Measurements from ENCODE around the gene DCST1.

The DCST1 gene

DNA sequence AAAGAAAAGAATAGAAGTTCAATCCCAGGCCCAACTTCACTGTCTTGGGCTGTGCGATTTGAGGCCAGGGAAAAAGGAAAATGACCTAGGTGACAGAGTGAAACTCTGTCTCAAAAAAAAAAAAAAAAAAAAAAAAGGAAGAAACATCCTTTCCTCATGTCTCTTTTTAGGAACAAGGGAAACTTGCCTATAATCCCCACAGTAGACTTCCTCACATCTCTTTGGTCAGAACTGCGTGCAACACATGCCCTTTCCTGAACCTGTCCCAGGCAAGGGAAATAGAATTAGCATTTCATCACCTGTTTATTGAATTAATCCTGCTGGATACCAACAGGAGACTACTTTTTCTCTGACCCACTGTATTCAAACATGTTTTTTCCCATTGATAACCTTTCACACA is 2.3 kb downstream of the DCST1 start:
- DNase-seq (ENCODE audit: low read depth) = no peak

DNA sequence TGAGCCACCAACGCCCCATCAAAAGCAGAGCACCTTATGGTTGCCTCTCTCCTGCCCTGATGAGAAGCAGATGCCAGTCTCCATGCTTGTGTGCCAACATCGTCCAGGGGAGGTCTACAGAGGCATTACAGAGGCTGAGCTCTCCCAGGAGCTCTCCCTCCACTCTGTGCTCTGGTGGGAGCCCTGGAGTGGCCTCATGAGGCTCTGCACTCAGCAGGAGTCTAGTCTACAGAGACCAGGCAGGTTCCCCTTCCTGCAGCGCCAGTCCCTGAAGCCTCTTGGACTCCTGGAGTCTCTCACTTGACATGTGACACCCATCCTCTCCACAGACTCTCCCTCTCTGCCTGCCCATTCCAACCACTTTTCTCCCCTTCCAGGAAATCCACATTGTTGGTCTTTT is 3.4 kb downstream of the DCST1 start:
- DNase-seq (ENCODE audit: low read depth) = no peak

DNA sequence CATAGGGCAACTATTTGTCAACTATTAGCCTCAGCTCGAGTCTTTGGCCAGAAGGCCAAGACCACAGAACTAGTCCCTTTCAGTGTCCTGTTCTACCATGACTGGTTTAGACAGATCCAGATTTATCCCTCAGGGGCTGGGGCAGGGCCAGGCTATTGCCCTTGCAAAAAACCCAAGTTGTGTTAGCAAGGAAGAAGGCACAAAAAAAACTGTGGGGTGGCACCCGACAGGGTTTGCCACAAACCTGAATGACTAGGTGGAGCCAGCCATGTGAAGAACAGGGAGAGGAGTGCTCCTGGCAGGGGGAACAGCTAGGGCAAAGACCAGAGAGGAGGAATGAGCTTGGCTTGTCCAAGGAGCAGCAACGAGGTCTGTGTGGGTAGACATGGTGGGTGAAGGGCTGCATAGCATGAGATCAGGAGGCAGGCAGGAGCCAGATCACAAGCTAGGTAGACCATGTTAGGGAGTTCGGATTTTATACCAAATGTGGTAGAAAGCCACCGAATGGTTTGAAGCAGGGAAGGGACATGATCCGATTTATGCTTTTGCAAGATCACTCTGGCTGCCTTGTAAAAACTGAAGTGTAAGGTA is 4.3 kb downstream of the DCST1 start:
- no peak for DNase-seq (ENCODE audit: low read depth)

DNA sequence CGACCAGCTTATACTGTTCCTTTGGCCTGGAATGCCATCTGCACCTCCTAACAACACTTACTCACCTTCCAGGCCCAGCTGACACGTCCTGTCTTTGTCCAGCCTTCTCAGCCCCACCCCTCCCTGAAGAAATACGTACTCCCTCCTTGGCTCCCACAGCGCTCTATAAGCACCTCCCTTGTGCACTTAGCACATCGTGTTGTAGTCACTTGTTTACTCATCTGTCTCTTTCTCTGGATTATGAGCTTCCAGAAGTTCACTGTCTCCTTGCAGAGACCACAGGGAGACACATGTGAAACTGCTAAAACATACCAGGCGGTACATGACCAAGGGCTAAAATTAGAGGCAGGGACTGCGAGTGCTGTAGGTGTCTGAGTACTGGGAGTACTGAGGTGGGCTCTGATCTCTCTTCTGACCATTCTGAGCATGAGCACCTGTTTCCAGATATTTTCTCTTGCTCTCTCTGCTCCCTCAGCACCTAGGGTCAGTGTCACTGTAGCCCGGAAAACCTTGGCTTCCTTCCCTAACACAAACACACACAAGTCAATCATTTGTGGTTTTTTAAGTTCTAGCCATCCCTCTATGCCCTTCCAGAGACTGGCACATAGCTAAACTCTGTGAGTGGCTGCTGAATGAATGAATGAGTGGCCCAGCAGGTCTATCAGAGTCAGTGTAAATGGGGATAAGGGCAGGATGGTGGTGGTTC is 5.1 kb downstream of the DCST1 start:
- DNase-seq (ENCODE audit: low read depth) = no peak

DNA sequence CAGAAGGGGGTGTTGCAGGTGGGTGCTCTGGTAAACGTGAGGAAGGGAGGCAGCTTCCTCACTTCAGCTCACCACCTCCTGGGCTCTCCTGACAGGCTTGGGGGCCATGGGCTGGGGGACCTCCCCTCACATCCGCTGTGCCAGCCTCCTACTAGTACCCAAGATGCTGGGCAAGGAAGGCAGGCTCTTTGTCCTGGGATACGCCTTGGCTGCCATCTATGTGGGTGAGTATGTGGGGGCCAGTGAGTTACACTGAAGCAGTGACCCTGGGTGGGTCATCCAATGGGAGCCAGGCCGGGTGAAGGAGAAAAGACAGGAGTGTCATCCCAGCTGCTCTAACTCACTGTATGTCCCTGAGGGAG is 5.7 kb downstream of the DCST1 start:
- no peak for DNase-seq (ENCODE audit: low read depth)

DNA sequence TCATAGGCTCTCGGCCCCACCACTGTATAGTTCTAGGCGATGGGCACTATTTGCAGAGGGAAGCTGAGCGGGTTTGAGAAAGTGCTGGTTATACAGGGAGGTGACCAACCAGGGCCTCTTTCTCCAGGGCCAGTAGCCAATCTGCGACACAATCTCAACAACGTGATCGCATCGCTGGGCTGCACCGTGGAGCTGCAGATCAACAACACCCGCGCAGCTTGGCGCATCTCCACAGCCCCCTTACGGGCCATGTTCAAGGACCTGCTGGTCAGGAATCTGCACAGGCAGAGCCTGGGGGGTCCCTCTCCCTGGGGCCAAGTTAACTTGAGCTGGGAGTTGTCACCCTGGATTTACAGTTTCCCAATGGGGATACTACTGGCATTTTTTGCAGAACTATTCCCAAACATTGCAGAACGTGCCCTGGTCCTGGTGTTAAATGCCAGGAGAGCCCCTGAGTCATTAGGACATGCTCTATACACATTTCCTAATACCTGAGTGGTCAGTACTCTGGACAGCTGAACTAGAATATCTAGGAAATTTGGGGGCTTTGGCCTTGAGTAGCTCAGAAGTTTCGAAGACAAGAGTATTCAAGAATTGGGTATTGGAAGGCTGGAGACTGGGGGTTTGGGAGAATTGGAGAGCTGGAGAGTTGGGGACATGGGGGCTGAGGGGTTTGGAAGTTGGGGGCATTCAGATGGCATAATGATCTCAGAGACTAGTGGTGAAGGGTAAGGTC is 6.9 kb downstream of the DCST1 start:
- no peak for DNase-seq (ENCODE audit: low read depth)

DNA sequence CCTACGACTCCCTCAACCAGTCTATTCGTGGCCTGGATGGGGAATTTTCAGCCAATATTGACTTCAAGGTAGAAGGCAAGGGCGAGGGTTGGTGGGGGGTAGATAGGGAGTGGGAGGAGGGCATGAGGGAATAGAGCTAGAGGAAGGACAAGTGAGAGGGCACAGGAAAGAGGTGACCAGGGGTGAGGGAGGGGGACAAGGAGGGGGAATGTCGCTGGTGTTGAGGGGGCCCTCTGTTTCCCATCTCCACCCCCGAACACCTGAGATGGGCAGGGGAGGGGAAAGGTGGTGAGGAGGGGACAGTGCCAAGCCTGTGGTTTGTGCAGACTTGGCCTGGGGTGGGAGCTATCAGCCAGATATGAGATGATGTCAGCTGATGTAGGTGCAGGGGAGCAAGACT is 9.2 kb downstream of the DCST1 start:
- DNase-seq (ENCODE audit: low read depth) = no peak

DNA sequence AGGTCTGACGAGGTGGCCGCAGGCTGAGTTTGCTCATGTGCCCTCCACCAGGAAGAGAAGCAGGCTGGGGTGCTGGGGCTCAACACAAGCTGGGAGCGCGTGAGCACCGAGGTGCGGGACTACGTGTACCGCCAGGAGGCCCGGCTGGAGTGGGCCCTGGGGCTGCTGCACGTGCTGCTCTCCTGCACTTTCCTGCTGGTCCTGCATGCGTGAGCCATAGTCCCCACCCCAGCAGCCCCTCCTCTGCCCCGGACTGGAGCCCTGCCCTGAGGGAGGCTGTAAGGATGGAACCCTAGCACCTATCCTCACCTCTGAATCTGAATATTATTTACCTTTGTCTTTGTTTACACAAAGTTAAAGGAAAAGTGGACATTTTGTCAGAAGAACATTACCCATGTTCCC is 9.7 kb downstream of the DCST1 start:
- no peak for DNase-seq (ENCODE audit: low read depth)

DNA sequence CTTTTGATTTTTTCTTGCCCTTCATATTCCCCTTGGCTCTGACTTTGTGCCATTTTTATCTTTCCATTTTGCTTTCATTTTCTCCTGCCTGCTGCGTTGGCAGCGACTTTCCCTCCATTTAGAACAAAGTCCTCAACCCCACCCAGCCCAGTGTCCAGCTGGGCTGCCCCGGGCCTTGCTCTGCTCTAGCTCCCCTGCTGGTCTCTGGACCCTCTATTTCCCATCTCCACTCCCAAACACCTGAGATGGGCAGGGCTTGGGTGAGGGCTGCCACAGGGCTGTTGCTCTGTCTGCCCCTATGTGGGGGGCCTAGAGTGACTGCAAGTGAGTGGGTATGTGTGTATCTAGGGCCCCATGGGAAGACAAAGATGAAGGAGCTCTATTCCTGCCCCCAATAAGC is 10.2 kb downstream of the DCST1 start:
- no peak for DNase-seq (ENCODE audit: low read depth)

DNA sequence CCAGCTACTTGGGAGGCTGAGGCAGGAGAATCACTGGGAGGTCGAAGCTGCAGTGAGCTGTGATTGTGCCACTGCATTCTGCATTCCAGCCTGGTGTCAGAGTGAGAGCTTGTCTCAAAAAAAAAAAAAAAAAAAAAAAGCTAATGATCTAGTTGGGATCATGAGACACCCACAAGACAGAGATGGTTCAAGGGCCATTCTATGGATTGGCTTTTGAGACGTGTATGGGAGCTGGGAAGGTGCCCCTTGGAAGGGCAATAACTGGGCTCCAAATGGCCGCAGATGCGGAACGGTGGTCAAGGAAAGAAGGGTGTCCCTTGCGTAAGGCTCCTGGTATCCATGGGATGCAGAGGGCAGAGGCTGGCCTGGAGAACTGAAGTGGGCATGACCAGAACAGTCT is 10.7 kb downstream of the DCST1 start:
- no peak for DNase-seq (ENCODE audit: low read depth)

DNA sequence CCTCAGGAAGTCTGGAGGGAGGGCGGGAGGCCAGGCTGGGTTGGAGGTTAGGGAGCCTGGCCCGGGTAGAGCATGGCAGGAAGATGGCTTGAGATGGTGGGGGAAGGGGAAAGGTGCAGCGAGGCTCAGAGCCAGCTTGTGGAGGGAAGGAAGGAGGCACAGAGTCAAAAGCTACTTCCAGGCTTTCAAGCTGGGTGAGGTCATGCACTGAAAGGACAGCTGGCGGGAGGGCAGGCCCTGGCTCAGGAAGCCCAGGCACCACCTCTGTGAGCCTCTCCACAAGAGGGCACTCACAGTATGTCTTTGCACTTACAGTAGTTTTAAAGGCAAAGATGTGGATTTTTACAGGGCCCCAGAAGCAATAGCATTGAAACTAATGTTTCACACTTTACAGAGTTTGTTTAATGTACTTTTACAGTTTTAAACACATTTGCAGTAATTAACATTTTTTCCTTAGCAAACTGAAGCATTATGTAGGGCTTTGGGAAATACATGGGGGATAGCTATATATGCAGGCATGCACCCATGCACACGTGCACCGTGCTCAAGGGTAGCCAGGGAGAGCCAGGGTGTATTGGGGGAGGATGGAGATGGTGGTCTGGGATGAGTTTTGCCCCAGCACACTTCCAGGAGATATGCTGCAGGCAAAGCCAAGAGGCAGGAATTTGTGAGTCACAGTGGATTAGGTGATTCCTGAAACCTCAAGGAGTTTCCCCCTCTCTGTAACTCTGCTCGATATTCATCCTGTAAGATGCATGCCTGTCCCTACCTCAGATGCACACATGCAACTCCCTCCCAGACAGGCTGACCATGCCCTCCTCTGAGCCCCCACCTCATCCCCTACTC is 11.4 kb downstream of the DCST1 start:
- DNase-seq (ENCODE audit: low read depth) = peak; percentile 47

DNA sequence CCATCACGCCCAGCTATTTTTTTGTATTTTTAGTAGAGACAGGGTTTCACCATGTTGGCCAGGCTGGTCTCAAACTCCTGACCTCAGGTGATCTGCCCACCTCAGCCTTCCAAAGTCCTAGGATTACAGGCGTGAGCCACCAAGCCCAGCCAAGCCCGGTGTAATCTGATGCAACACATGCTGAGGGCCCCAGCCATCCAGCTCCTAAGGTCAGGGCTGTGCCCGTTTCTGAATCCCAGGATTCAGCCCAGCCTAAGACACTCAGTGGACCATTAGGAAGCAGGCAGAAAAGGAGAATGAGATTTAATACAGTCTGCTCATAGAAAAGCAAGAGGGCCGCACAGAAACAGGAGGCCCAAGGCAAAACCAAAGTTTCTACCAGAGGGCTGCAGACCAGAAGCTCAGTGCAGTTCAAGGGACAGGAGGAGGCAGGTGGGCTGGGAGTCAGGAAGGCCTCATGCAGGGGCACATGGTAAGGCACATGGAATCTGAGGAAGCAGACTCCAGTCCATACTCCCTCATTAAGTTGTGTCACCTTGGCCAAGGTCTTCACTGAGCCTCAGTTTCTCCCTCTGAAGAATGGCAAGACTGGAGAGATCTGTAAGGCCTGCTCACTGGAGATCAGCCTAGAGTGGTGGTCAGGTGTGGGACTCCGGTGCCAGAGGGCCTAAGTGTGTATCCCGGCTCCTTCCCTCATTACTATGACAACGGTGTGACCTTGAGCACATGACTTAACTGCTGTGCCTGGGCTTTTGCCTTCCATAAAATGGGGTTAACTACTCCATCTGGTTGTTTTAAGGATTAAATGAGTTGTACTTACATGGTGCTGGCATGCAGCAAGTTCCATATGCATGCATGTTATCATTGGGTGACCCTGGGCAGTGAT is 15.1 kb downstream of the DCST1 start:
- DNase-seq (ENCODE audit: low read depth) = no peak

DNA sequence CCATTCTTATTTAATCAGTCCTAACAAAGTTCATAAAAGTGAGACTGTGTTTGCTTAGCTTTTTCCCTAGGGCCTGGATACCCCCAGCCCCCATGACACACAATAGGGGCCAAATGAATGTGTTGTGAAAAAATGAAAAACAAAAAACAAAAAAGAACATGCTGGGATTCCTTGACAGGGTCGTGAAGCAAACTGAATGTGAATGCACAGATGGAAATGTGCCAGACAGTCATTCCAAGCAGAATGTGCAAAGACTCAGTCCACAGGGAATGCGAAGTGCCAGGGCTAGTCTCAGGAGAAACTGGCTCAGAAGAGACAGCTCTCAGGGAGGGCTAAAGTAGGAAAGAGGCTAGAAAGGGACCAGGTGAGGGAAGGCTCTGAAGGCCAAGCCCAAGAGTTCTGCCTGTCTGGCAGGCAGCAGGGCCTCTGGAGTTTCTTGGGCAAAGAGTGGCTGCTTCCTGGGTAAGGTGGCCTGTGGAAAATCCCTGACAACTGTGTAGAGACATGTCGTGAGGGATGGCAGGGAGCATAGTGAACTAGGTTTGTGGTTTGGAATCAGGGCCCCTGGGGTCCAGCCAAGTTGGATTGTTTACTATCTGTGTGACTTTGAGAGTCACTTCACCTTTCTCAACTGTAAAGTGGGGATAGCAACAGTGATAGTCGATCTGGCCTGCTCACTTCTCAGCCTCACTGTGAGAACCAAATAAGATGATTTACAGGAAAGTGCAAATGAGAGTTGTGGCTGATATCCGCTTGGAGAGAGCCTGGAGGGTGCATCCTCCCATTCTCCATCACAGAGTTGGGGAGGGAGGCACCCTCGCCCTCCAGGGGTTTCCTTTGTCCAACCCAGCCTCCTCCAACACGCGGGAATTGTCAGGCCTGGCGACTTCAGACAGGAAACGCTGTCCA is 16.3 kb downstream of the DCST1 start:
- DNase-seq (ENCODE audit: low read depth) = no peak

DNA sequence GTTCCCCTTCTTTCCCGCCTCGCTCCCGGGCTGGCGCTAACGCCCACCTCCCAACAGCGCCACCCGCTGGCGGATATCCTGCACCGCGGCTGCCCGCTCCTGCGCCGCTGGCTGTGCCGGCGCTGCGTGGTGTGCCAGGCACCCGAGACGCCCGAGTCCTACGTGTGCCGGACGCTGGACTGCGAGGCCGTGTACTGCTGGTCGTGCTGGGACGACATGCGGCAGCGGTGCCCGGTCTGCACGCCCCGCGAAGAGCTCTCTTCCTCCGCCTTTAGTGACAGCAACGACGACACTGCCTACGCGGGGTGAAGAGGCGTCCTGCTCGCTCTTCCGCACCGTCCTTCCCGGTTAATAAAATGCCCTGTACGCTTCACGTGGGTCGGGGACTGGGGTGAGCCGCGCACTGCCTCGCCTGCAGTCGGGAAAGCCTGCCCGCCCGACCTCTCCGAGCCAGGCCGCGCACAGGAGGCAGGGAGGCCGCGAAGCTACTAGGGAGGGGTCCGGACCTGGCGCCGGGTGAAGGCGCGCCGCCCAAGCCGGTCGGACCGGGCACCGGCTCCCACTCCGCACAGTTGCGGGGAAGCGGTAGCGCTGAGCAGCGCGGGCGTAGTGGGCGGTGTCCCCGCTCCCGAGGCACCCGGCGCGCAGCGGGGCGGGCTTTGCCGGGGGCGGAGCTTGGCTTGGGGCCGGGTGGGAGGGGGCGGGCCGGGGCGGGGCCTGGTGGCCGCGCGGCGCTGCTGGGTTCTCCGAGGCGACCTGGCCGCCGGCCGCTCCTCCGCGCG is 17.1 kb downstream of the DCST1 start, which contains the start of gene ADAM15:
Gene ADAM15 (plus strand): TSS at position 757 of the 782 bp plus-strand sequence. CDS start 71 bp downstream, outside the sequence.
- no peak for DNase-seq (ENCODE audit: low read depth)

DNA sequence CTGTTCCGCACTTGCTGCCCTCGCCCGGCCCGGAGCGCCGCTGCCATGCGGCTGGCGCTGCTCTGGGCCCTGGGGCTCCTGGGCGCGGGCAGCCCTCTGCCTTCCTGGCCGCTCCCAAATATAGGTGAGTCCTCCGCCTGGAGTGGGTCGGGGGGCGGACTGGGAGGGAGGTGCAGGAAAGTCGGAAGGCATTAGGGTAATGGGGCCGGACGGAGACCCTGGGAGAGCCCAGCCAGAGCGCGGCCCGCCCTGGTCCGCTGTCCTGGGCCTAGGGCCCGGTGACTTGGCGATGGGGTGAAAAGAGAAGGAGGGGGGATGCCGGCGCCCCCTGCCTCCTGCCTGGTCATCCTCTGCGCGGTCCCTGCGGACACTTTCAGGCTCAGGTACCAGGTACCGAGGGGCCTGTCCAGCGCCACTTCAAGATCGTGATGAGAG is 17.7 kb downstream of the DCST1 start:
- DNase-seq (ENCODE audit: low read depth) = no peak

DNA sequence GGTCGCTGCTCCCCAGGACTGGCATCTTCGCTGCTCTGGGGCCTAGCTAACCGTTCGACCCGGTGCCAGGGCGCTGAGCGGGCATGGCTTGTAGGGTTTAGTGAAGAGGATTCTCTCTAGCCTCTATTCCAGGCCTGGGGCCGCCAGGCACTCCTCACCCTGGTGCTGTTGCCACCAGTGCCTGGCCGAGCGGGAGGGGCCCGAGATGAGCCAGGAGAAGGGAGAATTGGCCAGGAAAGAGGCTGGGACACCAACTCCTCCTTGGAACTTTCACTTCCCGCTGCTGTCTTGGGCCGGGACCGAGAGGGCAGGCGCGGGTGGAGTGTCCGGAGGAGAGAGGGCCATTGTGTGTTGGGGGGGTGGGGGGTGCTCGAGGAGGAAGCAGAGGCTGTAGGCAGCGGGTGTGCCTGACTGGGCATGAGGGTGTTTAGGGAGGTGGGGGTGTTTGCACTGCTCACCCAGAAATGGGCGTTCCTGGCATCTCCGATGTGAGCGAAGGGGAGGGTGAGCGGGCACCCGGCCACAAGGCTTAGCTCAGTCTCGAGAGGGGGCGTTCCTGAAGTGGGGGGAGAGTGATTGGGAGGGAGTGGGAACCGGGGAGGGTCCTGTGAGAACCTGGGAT is 18.3 kb downstream of the DCST1 start:
- DNase-seq (ENCODE audit: low read depth) = no peak

DNA sequence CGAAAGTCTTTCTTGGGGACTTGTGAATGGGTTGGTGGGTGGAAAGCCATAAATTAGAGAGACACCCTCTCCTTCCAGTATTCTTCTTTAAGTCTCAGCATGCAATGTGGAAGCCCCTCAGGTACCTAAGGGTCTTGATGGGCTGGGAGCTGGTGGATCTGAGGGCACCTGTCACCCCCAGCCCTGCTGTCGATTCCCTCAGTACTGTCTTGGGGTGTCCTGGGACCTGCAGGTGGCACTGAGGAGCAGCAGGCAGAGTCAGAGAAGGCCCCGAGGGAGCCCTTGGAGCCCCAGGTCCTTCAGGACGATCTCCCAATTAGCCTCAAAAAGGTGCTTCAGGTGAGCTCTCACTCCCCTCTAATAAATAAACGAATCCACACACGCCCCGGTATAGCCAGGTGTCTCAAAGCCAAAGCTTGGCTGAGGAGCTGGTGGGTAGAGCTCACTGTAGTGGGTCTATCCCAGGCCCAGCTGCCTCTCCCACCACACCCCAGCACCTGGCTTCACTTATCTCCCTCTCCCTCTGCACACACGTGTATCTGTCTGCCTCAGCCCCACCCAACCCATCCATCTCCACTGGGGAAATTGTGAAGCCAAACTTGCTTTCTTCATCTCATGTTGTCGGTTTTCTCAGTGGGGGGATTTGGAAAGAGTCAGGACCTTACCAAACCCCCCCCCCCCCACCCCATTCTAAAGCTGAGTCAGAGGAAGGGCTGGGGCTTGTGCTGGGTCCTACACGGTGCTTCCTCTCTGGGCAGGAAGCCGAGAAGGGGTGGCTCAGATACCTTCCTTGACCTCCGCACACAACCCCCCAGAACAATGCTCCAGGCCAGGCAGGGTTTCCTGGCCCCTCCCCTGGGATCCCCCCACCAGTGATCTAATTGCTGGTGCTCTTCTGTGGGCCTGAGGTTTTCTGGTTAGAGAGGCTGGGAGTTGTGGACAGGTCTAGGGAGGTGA is 19.1 kb downstream of the DCST1 start:
- no peak for DNase-seq (ENCODE audit: low read depth)

All from HS-5 (cell line).